PFSK-1 (cell line): ENCODE results near the gene MET.

Source experiments
- FOXP2 ChIP-seq: optimal IDR thresholded peaks from 2 replicates; pipeline ENCODE3; 2011; ENCODE audit warnings: borderline replicate concordance, control low read depth, inconsistent platforms; ENCODE audit not compliant: insufficient read depth; ENCODE audit errors: extremely low read length, extremely low read depth
- POLR2AphosphoS5 ChIP-seq: IDR thresholded peaks from 2 replicates; pipeline ENCODE4 v1.6.1; 2012; ENCODE audit warnings: low read depth, mild to moderate bottlenecking, control low read depth, low read length, moderate library complexity
- REST ChIP-seq, 2 experiments: IDR thresholded peaks; 2 replicates each; pipeline versions ENCODE4 v1.6.1 to v1.8.0; 2011 to 2012; ENCODE audit warnings: low read depth in 2 of 2, low read length in 2 of 2, control low read depth in 1 of 2, inconsistent platforms in 1 of 2, mild to moderate bottlenecking in 1 of 2, moderate library complexity in 1 of 2; ENCODE audit not compliant: insufficient read depth in 1 of 2
- SIN3A ChIP-seq: IDR thresholded peaks from 2 replicates; pipeline ENCODE4 v1.6.1; 2012; ENCODE audit warnings: mild to moderate bottlenecking, low read length, moderate library complexity, borderline replicate concordance; ENCODE audit not compliant: insufficient read depth
- TAF1 ChIP-seq: IDR thresholded peaks from 2 replicates; pipeline ENCODE4 v1.6.1; 2012; ENCODE audit warnings: low read length, control low read depth, borderline replicate concordance; ENCODE audit not compliant: insufficient read depth

MET gene

GRCh38 chr7:116734710-116735109 lies 62.7 kb downstream of the MET start:
- TF ChIP-seq SIN3A (no peak), REST (IDR thresholded peaks at IDR 0.05; ENCODE audit: insufficient read depth in 1 of 2, low read depth in 2 of 2, low read length in 2 of 2) (no peak), POLR2AphosphoS5 (no peak), FOXP2 (no peak), TAF1 (no peak)

- no peak for TF ChIP-seq POLR2AphosphoS5
Observed at GRCh38 chr7:116736927-116737715, 65.1 kb downstream of the MET start.

GRCh38 chr7:116738378-116738777 lies 66.4 kb downstream of the MET start:
- TF ChIP-seq POLR2AphosphoS5, result no peak
- no peak for TF ChIP-seq FOXP2
- no peak for TF ChIP-seq TAF1
- TF ChIP-seq REST (IDR thresholded peaks at IDR 0.05; ENCODE audit: insufficient read depth in 1 of 2, low read depth in 2 of 2, low read length in 2 of 2), result no peak

- TF ChIP-seq SIN3A, result no peak
- no peak for TF ChIP-seq REST (IDR thresholded peaks at IDR 0.05; ENCODE audit: insufficient read depth in 1 of 2, low read depth in 2 of 2, low read length in 2 of 2)
- TF ChIP-seq FOXP2, result no peak
- no peak for TF ChIP-seq TAF1
- no peak for TF ChIP-seq POLR2AphosphoS5
Observed at GRCh38 chr7:116739307-116739706, 67.3 kb downstream of the MET start.

- TF ChIP-seq TAF1 (no peak), POLR2AphosphoS5 (no peak), FOXP2 (no peak), SIN3A (no peak), REST (IDR thresholded peaks at IDR 0.05; ENCODE audit: insufficient read depth in 1 of 2, low read depth in 2 of 2, low read length in 2 of 2) (no peak)
Observed at GRCh38 chr7:116740231-116740630, 68.2 kb downstream of the MET start.
